Transverse colon (tissue), 4 donors: ENCODE results near the gene MADCAM1.

Experiments
- EP300 ChIP-seq: sonication (generic); formaldehyde crosslinking; IDR thresholded peaks from one replicate; pipeline ENCODE4 v1.6.1; 2017; ENCODE audit warnings: antibody characterized with exemption, low read depth
- POLR2A ChIP-seq: fragments of 450-650 bp; IDR thresholded peaks from one replicate; pipeline ENCODE4 v1.6.1; 2016; ENCODE audit warnings: antibody characterized with exemption, mild to moderate bottlenecking, moderate library complexity
- POLR2AphosphoS5 ChIP-seq, 3 donors: sonication (generic); formaldehyde crosslinking; IDR thresholded peaks; one replicate each; pipeline ENCODE4 v1.6.1; 2016; ENCODE audit warnings: antibody characterized with exemption in 3 of 3
- TF ChIP-seq, protein P1 (sequence below), 5 experiments: fragments of 200-600 bp in 3 of 5; fragments of 450-650 bp in 2 of 5; sonication (generic) in 3 of 5; IDR thresholded peaks; 1 replicate in 2 of 5; 2 replicates in 3 of 5; pipeline ENCODE4 v1.5.1; 2016 to 2017; ENCODE audit warnings: antibody characterized with exemption in 5 of 5, inconsistent platforms in 3 of 5, mild to moderate bottlenecking in 2 of 5, moderate library complexity in 1 of 5

DNA sequence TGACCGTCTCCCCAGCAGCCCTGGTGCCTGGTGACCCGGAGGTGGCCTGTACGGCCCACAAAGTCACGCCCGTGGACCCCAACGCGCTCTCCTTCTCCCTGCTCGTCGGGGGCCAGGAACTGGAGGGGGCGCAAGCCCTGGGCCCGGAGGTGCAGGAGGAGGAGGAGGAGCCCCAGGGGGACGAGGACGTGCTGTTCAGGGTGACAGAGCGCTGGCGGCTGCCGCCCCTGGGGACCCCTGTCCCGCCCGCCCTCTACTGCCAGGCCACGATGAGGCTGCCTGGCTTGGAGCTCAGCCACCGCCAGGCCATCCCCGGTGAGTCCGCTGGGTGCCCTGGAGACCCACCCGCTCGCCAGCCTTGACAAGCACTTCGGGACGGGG is 2.2 kb downstream of the MADCAM1 start:
- TF ChIP-seq POLR2A (no peak), POLR2AphosphoS5 (IDR thresholded peaks at IDR 0.05) (no peak), EP300 (no peak)
- TF ChIP-seq, protein P1, sequence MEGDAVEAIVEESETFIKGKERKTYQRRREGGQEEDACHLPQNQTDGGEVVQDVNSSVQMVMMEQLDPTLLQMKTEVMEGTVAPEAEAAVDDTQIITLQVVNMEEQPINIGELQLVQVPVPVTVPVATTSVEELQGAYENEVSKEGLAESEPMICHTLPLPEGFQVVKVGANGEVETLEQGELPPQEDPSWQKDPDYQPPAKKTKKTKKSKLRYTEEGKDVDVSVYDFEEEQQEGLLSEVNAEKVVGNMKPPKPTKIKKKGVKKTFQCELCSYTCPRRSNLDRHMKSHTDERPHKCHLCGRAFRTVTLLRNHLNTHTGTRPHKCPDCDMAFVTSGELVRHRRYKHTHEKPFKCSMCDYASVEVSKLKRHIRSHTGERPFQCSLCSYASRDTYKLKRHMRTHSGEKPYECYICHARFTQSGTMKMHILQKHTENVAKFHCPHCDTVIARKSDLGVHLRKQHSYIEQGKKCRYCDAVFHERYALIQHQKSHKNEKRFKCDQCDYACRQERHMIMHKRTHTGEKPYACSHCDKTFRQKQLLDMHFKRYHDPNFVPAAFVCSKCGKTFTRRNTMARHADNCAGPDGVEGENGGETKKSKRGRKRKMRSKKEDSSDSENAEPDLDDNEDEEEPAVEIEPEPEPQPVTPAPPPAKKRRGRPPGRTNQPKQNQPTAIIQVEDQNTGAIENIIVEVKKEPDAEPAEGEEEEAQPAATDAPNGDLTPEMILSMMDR (IDR thresholded peaks at IDR 0.05): no peak
